ENCODE data around the gene AGK.

AGK gene, protein sequence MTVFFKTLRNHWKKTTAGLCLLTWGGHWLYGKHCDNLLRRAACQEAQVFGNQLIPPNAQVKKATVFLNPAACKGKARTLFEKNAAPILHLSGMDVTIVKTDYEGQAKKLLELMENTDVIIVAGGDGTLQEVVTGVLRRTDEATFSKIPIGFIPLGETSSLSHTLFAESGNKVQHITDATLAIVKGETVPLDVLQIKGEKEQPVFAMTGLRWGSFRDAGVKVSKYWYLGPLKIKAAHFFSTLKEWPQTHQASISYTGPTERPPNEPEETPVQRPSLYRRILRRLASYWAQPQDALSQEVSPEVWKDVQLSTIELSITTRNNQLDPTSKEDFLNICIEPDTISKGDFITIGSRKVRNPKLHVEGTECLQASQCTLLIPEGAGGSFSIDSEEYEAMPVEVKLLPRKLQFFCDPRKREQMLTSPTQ

DNA sequence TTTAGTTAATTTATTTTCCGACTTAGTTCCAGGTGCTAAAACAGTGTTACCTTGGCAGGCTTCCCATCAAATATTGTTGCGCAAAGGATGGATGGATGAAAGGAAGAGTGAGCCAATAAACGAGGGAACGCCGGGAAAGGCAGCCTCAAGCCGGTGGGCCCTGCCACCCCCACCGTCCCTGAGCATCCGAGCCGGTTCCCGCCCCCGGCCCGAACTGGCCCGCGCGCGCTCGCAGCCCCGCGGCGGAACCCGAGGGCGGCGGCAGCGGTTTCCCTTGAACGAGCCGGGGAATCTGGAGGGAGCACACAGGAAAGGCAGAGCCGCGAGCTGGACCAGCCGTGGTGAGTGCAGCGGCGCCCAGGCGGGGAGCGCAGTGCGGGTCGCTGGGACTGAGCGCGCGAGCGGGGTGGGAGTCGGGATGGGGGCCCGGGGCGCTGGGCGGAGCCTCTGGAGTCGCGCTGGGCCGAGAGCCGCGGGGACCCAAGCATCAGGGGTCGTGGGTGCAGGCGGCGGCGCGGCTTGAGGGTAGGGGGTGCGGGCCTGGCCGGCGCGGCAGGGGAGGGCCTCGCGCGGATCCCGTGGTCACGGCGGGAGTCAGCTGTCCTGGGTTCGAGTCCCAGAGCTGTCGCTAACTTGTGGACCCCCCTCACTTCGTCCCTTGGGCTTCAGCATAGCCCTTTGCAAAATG is at the start of gene AGK:
AGK (plus strand) TSS at position 317 of the 688 bp plus-strand sequence. CDS start 4,057 bp downstream, outside the sequence.
- DNase-seq: peak; percentile 61

DNA sequence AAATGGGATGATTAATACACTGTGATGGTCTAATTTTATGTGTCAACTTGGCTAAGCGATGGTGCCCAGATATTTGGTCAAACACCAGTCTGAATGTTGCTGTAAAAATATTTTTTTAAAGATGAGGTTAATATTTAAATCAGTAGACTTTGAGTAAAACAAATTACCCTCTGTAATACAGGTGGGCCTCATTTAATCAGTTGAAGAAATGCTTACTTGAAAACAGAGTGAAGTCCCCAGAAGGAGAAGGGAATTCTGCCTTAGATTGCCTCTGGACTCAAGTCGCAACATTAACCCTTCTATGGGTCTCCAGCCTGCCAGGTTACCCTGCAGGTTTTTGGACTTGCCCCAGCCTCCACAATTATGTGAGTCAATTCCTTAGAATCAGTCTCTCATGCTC is 49.8 kb upstream of the AGK start:
- no peak for DNase-seq

DNA sequence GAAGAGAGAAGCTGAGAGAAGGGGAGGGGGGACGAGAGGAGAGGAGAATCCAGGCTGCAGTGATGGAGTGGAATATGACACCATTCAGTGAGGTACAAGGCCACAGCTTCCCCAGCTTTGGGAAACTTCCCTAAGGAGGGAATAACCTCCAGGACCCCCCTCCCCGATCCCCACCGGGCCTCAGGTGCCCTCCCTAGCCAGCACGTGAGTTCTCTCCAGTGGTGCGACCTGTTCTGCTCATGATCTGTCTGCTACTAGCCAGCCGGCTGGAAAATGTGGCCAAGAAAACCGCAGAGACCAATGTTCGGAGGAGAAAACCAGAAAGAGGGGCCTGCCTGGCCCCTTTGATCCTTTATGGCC is 39.9 kb upstream of the AGK start:
- no peak for DNase-seq

DNA sequence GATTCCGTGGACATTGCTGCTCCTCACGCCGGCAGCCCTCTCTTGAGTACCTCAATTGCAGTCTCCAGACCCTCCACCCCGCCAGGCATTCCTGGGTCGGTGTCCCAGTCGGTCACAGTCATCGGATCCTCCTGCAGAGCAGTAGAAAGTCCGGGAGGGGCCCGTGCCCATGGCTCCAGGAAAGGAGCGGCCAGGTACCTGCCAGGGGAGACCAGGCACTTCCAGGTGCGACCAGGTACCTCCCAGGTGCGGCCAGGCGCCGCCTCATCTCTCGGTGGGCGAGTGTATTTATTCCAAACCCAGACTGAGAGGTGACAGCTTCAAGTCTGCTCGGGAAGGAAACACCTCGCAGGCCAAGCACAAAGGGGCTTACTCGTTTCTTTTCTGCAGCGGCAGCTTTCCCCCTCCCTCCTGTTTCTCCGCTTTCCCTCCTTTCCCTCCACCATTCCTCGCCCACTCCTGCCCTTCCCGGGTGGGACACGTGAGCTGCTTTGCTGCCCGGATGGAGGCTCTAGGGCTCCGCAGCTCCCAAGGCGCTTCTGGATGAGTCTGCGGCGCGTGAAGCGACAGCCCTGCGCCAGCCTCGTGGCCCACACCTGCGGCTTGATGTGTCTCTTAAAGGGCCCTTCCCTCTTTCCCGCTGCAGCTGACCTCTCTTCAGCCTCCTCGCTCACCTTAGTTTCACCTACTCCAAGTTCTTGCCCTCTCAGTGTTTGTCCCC is 39.4 kb upstream of the AGK start:
- peak; percentile 35 for DNase-seq

DNA sequence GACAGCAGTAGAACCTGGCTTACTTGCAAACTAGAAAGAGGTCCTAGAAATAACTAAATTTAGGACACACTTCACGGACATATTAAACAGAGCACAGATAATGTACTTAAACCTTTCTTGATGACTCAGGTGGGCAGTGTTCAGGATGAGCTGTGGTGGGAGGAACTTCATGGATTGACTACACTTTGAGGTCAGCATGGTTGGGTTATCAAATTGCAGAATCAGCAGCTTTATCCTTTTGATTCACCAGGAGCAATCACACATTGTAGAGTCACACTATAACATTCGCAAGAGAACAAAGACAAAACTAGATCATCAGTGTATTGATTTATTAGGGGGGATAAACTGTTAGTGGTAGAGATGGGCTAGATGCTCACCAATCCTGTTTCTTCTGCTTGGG is 38.6 kb upstream of the AGK start:
- no peak for DNase-seq

DNA sequence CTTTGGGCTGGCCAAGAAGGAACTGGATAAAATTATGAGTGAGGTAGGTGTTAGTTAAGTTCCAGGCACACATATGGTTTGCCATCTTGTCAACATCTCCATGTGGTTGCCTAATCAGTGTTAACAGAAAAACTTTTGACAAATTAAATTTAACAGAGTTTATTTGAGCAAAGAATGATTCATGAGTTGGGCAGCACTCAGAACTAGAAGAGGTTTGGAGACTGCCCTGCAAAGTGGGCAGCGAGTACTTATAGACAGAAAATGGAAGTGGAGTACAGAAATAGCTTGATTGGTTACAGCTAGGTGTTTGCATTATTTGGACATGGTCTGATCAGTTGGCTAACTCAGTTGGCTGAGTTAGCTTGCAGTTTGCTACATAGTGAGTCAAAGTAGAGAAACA is 37.5 kb upstream of the AGK start:
- DNase-seq: no peak

DNA sequence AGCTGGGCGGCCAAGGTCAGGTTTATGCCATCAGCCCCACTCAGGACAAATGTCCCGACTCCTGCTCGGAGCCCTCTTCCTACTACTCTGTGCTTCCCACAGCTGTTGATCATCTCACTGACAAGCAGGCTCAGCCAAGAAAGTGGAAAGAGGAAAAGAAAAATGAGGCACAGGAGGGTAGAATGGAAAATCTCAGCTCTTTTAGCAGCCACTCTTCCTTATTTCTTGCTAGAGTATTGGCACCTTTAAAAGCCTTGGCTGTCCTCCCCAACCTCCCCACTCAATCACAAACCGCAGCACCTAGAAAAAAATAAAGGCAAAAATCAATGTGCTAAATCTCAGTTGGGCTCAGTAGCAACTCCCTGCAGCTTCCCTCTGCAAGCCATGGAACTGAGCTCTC is 35.3 kb upstream of the AGK start:
- DNase-seq: no peak

DNA sequence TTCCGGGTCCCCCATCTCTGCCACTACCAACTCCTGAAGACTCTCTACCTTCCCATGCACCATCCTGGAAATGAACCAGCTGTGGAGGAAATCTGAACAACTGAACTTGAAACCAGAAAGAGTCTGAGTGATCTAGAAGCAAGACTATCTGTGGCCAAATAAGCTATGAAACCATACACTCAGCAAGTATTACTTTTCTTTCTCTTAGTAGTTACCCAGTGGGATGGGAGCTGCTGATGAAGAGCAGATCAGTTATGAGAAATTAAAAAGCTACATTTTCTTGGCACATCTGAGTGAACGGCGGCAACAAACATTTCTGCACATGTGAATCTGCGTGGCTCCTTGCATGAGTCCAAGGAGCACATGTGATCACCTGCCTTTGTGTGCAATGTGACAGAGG is 31.6 kb upstream of the AGK start:
- no peak for DNase-seq

DNA sequence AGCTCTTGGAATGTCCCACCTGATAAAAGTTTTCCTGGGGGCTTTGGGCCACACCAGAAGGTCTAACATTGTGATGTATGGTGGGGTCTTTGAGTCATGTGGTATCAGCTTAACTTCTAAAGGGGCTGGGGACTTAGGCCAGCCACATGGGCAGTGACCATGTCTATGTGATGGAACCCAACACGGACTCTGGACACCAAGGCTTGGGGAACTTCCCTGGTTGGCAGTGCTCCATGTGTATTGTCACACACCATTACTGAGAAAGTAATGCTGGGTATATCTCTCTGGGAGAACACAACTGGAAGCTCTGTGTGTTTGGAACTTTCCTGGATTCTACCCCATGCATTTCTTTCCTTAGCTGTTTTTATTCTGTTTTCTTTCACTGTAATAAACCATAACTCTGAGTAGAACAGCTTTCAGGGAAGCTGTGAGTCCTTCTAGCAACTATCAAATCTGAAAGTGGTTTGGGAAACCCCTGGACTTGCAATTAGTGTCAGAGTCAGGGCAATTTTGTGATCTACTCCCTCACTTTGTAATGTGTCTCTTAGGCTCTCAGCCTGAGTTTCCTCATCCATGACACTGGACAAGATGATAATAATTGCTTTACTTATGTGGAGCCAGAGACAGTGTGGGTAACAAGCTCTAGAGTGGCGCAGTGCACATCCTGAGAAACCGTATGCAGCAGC is 28.4 kb upstream of the AGK start:
- no peak for DNase-seq

DNA sequence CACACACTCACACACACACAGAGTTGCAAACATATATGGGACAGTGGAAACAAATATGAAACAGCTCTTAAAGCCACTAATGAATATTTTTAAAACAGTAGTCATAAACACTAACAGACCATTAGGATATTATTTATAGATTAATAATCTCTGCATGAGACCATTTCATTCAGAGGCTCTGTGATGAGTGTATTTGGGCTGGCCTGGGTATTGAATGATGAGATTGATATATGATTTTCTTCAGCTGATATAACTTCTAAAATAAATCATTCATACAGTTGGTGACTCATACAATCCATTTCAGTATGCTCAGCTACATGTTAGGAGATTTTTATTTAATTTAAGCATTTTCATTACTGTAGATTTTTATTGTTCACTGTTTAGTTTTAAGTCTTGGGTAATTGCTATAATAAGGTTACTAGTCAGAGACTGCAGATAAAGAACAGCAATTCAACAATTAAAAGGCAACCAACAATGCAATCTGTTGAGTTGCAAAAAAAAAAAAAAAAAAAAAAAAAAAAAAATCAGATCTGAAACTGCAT is 25.2 kb upstream of the AGK start:
- DNase-seq: no peak

DNA sequence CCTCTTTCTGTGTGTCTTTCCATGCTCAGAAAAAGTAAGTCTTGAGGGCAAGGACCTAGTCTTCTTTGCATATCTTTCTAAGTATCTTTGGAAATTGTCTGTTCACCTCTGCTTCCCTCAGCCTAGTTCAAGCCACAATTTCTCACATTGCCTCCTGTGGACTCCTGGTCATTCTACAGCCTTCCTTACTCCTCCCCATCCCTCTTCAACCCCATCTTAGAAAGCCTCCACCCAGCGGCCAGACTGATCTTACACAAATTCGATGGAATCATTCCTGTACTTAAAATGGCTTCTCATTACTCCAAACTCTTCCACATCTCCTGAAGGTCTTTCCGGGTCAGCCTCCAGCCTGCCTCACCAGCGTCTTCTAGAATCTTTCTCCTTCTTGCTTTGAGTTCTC is 24.1 kb upstream of the AGK start:
- DNase-seq: no peak

DNA sequence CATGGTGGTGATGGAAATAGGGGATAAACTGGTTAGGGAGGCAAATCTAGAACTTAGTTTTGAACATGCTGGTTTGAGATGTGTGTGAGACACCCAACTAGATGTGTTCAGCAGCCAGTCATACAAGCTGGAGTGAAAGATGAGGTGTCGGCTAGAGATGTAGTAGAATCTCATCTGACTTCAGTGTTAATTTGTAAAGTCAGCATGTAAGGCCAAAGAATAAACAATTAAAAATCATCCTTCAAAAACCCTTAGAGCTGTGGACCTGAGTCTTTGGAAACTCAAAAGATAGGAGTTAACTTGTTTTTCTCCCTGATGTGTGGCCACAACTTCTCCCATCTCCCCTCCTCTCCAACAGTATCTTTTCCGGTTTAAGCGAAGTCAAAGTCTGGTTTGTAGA is 22.8 kb upstream of the AGK start:
- no peak for DNase-seq

DNA sequence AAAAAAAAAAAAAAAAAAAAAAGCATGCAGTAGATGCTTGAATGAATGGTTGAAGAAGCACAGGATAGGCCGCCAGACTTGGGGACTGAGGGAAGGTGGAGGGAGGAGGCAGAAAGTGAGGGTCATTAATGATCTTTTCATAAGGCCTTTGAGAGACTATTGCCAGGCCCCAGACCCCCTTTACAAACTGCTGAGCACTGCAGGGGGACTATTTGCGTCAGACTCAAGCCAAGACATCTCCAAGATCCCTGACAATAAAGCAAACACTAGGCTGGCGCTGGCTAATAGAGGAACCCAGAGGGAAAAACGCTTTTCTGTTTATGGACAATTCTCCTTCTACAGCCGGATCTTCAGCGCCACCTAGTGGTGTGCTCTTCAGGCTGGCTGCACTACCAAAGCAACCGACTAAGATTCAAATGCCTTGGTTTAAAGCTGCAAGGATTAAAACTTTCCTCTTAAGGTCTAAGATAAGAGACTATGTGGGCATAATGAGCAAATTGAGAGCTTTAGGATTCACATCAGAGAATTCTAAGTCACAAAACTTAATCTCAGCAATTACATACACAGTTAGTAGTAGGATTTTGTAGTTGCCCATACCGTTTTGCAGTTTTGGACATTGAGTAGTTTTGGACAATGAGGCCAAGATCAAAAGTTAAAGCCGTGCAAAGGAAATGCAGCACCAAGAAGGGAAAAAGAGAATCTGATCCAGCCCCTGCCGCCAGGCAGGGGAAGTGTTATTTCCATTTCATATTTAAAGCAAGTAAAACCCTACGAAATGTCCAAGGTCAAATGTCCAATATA is 17.9 kb upstream of the AGK start:
- peak; percentile 41 for DNase-seq

DNA sequence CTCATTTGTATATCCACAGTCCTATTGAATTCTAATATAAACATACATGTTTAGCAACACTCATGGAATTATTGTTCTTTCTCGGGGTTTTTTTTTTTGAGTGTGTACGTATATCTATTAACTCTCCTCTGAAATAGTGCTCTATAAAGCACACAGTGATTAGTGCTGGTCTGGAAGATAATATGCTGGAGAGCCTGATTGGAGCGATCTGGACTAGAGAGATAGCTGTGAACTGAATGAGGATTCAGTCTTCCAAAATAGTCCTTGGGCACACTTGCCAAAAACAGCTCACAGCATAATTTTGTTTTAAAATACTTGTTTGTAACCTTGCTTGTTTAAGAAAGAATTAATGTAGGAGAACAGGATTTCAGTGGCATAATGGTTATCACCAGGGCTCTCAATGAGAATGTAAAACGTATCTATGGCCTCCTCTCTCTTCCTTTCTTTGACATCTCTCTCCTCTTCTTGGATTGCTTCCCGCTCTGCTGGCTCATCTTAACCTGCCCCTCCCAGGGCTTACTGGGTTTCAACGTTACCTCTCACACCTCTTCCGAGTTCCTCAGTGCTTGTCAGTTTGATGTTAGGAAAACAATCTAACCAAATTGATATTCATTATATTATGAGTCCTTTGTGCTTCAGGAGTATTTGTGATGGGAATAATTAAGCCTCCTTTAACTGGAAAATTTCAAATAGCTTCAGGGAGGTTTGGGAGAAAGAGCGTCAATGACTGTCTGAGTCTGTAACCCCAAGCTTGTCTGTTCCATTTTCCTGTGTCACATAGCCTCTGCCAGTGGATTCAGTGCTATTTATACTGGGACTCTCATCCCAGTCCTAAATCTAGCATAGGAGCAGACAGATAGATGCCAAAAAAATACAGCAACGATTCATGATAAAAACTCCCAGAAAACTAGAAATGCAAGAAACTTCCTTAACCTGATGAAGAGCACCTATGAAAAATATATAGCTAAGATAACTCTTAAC is 16.2 kb upstream of the AGK start:
- DNase-seq: no peak

DNA sequence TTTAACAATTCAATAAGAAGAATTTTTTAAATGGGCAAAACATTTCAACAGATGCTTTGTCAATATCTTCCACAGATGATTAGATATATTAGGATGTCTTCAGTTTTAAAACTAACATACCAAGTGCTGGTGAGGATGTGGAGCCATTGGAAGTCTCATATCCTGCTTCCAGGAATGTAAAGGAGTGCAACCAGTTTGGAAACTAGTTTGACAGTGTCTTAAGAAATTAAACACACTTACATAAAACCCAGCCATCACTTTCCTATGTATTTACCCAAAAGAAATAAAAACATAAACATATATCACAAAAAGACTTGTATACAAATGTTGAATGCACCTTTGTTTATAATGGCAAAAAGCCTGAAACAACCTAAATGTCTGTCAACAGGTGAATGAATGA is 13.3 kb upstream of the AGK start:
- DNase-seq: no peak

DNA sequence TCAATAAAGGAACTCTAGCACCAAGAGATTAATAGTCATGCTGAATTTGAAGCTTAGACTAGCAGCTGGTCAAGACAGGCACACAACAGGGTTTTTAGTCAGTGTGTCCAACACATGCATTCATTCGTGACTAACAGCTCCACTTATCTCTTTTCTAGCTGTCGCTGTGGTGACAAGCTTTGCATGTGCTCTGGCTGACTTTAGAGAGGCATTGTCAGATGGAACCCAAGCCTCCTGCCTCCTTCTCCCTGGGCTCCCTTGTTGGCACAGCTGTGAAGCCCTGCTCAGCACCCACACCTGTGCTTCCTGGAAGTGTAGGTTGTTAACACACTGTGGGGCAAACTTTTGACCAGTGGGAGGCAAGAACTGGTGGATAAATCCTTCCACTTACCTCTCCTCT is 9.8 kb upstream of the AGK start:
- DNase-seq: peak; percentile 41

DNA sequence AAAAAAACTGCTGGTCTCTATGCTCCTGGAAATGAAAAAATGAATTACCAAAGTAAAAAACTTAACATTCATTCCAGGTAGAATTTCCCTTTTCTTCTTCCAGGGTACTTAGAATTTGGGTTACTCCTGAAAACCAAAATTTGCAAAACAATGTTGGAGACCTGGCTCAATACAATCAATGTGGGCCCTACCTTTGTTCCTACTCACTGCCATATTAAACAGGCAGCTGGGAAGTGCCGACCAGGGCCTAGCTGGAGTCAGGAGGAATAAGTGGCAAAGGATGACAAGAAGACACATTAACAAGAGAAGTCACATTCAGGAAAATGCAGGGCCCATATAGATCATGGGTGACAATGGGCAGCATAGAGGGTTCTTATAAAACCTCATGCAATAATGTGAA is 6.4 kb upstream of the AGK start:
- DNase-seq: no peak

DNA sequence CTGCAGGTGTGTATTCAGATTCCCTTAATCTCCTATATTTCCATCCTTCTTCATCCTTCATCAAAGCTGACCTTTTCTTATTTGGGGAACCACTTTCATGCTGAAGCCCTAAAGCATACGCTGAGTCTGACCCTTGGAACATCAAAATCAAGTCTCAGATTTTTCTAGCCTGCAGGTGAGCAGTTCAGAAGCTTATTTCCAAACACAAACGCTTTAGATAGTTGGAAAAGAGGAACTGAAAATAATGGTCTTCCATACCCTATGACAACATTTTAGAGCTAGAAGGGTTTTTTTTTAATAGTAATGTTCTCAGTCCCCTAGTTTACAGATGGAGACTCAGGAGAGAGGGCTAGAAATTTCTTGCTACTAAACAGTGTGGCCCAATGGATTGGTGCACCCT is 1.6 kb upstream of the AGK start:
- DNase-seq: no peak

DNA sequence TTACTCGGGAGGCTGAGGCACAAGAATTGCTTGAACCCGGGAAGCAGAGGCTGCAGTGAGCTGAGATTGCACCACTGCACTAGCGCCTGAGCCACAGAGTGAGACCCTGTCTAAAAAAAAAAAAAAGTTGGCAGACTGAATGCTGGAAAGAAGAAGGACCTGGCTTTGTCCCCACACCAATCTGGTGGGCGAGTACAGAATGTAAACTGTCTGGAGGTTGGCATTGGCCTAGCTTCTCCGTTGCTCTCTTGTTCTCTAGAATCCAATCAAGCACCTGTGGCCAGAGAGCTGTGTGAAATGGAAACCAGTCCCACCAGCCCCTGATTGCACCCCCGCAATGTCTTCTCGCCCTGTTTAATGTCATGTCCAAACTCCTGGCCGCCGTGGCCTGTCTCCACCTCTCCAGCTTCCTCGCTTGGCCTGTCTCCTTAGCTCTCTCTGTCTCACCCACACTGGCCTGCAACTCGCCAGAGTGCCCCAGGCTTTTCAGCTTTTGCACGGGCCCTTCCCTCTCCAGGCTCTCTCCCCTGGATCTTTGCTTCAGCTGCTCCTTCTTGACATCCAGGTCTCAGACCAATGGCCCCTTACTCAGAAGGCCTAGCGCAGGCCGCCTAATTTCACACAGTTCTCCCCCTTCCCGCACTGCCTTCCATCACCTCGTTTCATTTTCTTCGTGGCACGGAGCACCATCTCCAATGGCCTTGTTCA is 670 bp upstream of the AGK start:
- no peak for DNase-seq

DNA sequence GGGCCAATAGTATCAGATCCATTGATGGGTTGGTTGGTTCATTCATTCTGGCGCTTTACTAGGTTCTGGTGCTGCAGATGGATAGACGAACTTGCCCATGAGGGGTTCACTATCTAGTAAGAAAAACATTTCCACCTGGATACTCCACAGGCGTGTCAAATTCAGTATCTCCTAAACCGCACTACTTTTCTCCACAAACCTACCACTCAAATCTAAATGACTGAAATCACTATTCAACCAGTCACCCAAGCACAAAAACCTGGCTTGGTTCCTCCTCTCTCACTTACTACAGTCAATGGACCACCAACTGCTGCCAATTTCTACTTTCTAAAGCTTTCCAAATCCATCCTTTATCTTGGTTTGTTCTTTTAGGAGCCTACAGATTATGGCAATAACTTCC is 572 bp downstream of the AGK start:
- no peak for DNase-seq

Measured in NCI-H510A (cell line).